ENCODE results near the gene SPAG6.

SPAG6 gene

DNA sequence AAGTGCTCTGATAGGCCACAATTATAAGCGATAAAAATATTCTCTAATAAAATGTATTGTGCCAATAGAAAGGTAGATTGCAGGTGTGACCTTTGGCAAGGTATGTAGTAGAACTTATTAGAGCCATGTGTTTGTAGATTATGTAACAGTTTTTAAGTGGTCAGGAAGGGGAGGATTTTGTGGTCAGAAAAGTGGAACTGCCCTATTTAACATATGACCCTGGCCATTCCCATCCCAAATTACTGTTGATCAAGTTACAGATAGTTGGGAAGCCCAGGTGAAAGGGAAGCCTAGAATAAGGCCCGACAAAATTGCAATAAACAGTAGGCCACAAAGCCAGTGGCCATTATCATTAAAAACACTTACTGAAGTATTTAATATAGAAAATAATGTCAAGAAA is 89.2 kb downstream of the SPAG6 start:
- Histone ChIP-seq H4K20me1 (ENCODE audit: insufficient read depth, low read length) (no peaks in the 10 kb centered on the region), H3K4me1 (ENCODE audit: low read length) (peaks cover 7% of the 10 kb centered on the region; the same call in 1 of the 2 replicates), H3K9me2 (replicated peaks; ENCODE audit: insufficient read depth, low read length) (no peaks in the 10 kb centered on the region), H3K27ac (ENCODE audit: low read length) (no peak overlapping the region), H3K79me2 (ENCODE audit: low read length) (no peaks in the 10 kb centered on the region), H3K36me3 (replicated peaks; ENCODE audit: insufficient read depth, low read length) (no peaks in the 10 kb centered on the region), H3K4me2 (ENCODE audit: low read depth, low read length) (no peak overlapping the region), H3F3A (ENCODE audit: insufficient read depth, low read length) (peaks cover 21% of the 10 kb centered on the region), H3K27me3 (replicated peaks; ENCODE audit: insufficient read depth, low read length) (no peaks in the 10 kb centered on the region), H3K9ac (ENCODE audit: low read length) (no peak overlapping the region), H2AFZ (ENCODE audit: low read length) (no peak overlapping the region), H3K9me3 (replicated peaks; ENCODE audit: insufficient read depth, low read length) (no peaks in the 10 kb centered on the region), H3K4me3 (ENCODE audit: low read length) (no peak overlapping the region)
- DNase-seq, result no peak
- TF ChIP-seq EZH2phosphoT487 (IDR thresholded peaks at IDR 0.05; ENCODE audit: low read length), result no peak
- TF ChIP-seq EZH2 (optimal IDR thresholded peaks at IDR 0.05; ENCODE audit: low read depth, low read length), result no peak
- TF ChIP-seq, protein P1, sequence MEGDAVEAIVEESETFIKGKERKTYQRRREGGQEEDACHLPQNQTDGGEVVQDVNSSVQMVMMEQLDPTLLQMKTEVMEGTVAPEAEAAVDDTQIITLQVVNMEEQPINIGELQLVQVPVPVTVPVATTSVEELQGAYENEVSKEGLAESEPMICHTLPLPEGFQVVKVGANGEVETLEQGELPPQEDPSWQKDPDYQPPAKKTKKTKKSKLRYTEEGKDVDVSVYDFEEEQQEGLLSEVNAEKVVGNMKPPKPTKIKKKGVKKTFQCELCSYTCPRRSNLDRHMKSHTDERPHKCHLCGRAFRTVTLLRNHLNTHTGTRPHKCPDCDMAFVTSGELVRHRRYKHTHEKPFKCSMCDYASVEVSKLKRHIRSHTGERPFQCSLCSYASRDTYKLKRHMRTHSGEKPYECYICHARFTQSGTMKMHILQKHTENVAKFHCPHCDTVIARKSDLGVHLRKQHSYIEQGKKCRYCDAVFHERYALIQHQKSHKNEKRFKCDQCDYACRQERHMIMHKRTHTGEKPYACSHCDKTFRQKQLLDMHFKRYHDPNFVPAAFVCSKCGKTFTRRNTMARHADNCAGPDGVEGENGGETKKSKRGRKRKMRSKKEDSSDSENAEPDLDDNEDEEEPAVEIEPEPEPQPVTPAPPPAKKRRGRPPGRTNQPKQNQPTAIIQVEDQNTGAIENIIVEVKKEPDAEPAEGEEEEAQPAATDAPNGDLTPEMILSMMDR (IDR thresholded peaks at IDR 0.05; ENCODE audit: low read length), result no peak

DNA sequence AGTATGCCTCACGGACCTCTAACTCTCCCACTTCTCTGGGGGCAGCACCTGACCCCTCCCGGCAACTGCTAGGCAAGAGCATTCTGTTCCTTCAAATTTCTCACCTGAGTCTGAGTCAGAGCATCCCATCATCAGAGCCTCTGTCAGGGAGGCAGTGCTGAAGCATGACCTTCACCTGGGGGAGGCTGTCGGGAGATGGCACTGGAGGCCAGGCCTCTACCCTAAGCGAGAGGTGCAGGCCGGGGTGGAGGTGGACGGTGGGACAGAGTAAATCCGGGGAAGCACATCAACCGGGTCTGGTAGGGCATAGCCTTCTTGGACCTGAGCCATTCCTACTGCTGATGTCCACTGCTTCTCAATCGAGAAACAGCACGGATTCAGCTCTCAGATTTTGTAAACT is 90.4 kb downstream of the SPAG6 start:
- Histone ChIP-seq H3K9me3 (replicated peaks; ENCODE audit: insufficient read depth, low read length) (no peaks in the 10 kb centered on the region), H3K27ac (ENCODE audit: low read length) (no peak overlapping the region), H3F3A (ENCODE audit: insufficient read depth, low read length) (peaks cover 21% of the 10 kb centered on the region), H3K4me1 (ENCODE audit: low read length) (peaks cover 7% of the 10 kb centered on the region; the same call in 1 of the 2 replicates), H3K27me3 (replicated peaks; ENCODE audit: insufficient read depth, low read length) (no peaks in the 10 kb centered on the region), H3K9me2 (replicated peaks; ENCODE audit: insufficient read depth, low read length) (no peaks in the 10 kb centered on the region), H3K4me2 (ENCODE audit: low read depth, low read length) (no peak overlapping the region), H3K4me3 (ENCODE audit: low read length) (no peak overlapping the region), H3K36me3 (replicated peaks; ENCODE audit: insufficient read depth, low read length) (no peaks in the 10 kb centered on the region), H2AFZ (ENCODE audit: low read length) (no peak overlapping the region), H4K20me1 (ENCODE audit: insufficient read depth, low read length) (no peaks in the 10 kb centered on the region), H3K9ac (ENCODE audit: low read length) (no peak overlapping the region), H3K79me2 (ENCODE audit: low read length) (no peaks in the 10 kb centered on the region)
- no peak for TF ChIP-seq EZH2phosphoT487 (IDR thresholded peaks at IDR 0.05; ENCODE audit: low read length)
- TF ChIP-seq, protein P1 (IDR thresholded peaks at IDR 0.05; ENCODE audit: low read length), result no peak
- no peak for TF ChIP-seq EZH2 (optimal IDR thresholded peaks at IDR 0.05; ENCODE audit: low read depth, low read length)
- DNase-seq, result no peak

DNA sequence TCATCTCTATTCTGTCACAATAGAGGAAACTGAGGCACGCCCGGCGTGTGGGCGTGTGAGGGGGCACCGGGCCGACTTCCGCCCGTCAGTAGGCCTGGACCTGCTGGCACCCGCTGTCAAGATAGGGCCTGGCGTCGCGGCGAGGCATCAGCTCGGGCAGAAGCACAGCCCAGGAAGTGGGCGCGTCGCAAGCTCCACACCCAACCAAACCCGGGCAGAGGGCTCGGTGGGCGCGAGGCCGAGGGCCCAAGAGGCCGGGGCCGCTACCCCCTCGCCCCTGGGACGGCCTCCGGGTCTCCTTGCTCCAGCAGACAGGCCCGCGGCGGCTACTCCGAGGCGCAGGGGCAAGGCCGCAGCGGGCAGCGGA is 91.2 kb downstream of the SPAG6 start:
- H3K4me3 ChIP-seq (ENCODE audit: low read length), result peak overlapping the region; percentile 75
- no peak for TF ChIP-seq EZH2phosphoT487 (IDR thresholded peaks at IDR 0.05; ENCODE audit: low read length)
- TF ChIP-seq EZH2 (optimal IDR thresholded peaks at IDR 0.05; ENCODE audit: low read depth, low read length), result no peak
- TF ChIP-seq, protein P1 (IDR thresholded peaks at IDR 0.05; ENCODE audit: low read length), result no peak
- no peaks in the 10 kb centered on the region for H4K20me1 ChIP-seq (ENCODE audit: insufficient read depth, low read length)
- H3K9me2 ChIP-seq (replicated peaks; ENCODE audit: insufficient read depth, low read length), result no peaks in the 10 kb centered on the region
- peak overlapping the region; percentile 77 for H3K4me2 ChIP-seq (ENCODE audit: low read depth, low read length)
- no peaks in the 10 kb centered on the region for H3K36me3 ChIP-seq (replicated peaks; ENCODE audit: insufficient read depth, low read length)
- peak overlapping the region; percentile 83; the same call in 1 of the 2 replicates for H3K27ac ChIP-seq (ENCODE audit: low read length)
- H2AFZ ChIP-seq (ENCODE audit: low read length), result peak overlapping the region; percentile 97
- no peak for DNase-seq
- H3F3A ChIP-seq (ENCODE audit: insufficient read depth, low read length), result peaks cover 21% of the 10 kb centered on the region
- H3K9me3 ChIP-seq (replicated peaks; ENCODE audit: insufficient read depth, low read length), result no peaks in the 10 kb centered on the region
- H3K4me1 ChIP-seq (ENCODE audit: low read length), result peaks cover 7% of the 10 kb centered on the region; the same call in 1 of the 2 replicates
- H3K27me3 ChIP-seq (replicated peaks; ENCODE audit: insufficient read depth, low read length), result no peaks in the 10 kb centered on the region
- no peaks in the 10 kb centered on the region for H3K79me2 ChIP-seq (ENCODE audit: low read length)
- H3K9ac ChIP-seq (ENCODE audit: low read length), result peak overlapping the region; percentile 79; the same call in 1 of the 2 replicates
